Germinal center (tissue), 1 donor: ENCODE measurements around the gene IL1R2.
A peak's percentile ranks its signal among the peaks of the same experiment; 100 is the strongest.
"Not testable (repeated sequence)": the region's sequence is repeated elsewhere in the genome, so short reads cannot be mapped to it uniquely, and the experiment has no call there.

ENCODE experiments used
- DNase-seq: peaks from one replicate; pipeline ENCODE4 v3.0.0; 2012; ENCODE audit warnings: mixed read lengths, low spot score

The IL1R2 gene

GRCh38 chr2:102000012-102000411 is 8.3 kb downstream of the IL1R2 start:
- no peak for DNase-seq

- DNase-seq: no peak
These were observed 9.3 kb downstream of the IL1R2 start for GRCh38 chr2:102000813-102001766.

- no peak for DNase-seq
These were observed 10.0 kb downstream of the IL1R2 start for GRCh38 chr2:102001767-102002142.

GRCh38 chr2:102002228-102002627 is 10.5 kb downstream of the IL1R2 start:
- no peak for DNase-seq

GRCh38 chr2:102002909-102003308 is 11.1 kb downstream of the IL1R2 start:
- not testable (repeated sequence) for DNase-seq

GRCh38 chr2:102003696-102004095 is 11.9 kb downstream of the IL1R2 start:
- DNase-seq: no peak

- no peak for DNase-seq
These were observed 12.8 kb downstream of the IL1R2 start for GRCh38 chr2:102004581-102004980.

- DNase-seq: no peak
These were observed 13.7 kb downstream of the IL1R2 start for GRCh38 chr2:102005449-102005848.

- peak; percentile 44 for DNase-seq
These were observed 14.5 kb downstream of the IL1R2 start for GRCh38 chr2:102005989-102006885.

GRCh38 chr2:102006886-102007278 is 15.1 kb downstream of the IL1R2 start:
- no peak for DNase-seq

- DNase-seq: no peak
These were observed 16.7 kb downstream of the IL1R2 start for GRCh38 chr2:102008490-102008889.

GRCh38 chr2:102009557-102009956 is 17.8 kb downstream of the IL1R2 start:
- no peak for DNase-seq

- DNase-seq: no peak
These were observed 19.1 kb downstream of the IL1R2 start for GRCh38 chr2:102010902-102011301.

GRCh38 chr2:102012061-102012614 is 20.4 kb downstream of the IL1R2 start:
- no peak for DNase-seq

GRCh38 chr2:102013206-102014040 is 21.7 kb downstream of the IL1R2 start:
- no peak for DNase-seq

- DNase-seq: no peak
These were observed 22.2 kb downstream of the IL1R2 start for GRCh38 chr2:102014041-102014345.

GRCh38 chr2:102015399-102015798 is 23.6 kb downstream of the IL1R2 start:
- no peak for DNase-seq

- DNase-seq: no peak
These were observed 24.7 kb downstream of the IL1R2 start for GRCh38 chr2:102016399-102016955.

GRCh38 chr2:102018823-102019445 is 27.2 kb downstream of the IL1R2 start:
- DNase-seq: no peak

GRCh38 chr2:102020596-102021170 is 28.9 kb downstream of the IL1R2 start:
- DNase-seq: peak; percentile 68

GRCh38 chr2:102021779-102022178 is 30.0 kb downstream of the IL1R2 start:
- DNase-seq: no peak
